Transverse colon (tissue), 4 donors: Measurements from ENCODE around the gene TMTC2. TPM values are rescaled to one million over a fixed set of nuclear protein-coding genes. Genes with fewer than 3 reads are reported as not detected.

Experiments used
- DNase-seq: peaks from one replicate; pipeline ENCODE4 v3.0.0-alpha.2; 2019
- H3K27ac ChIP-seq, 4 donors: fragments of 200-600 bp; sonication (generic); 2 replicates each; pipeline ENCODE4 v1.5.1; 2016 to 2018; ENCODE audit warnings: inconsistent platforms in 4 of 4
- H3K27me3 ChIP-seq: fragments of 200-600 bp; sonication (generic); 2 replicates; pipeline ENCODE4 v1.5.1; 2017; ENCODE audit warnings: inconsistent platforms
- H3K36me3 ChIP-seq, 4 donors: fragments of 200-600 bp; sonication (generic); 2 replicates each; pipeline ENCODE4 v1.5.1; 2017 to 2019; ENCODE audit warnings: inconsistent platforms in 4 of 4
- H3K4me1 ChIP-seq, 4 donors: fragments of 200-600 bp; sonication (generic); 2 replicates each; pipeline ENCODE4 v1.5.1; 2017 to 2020; ENCODE audit warnings: inconsistent platforms in 4 of 4
- H3K4me3 ChIP-seq, 4 donors: fragments of 200-600 bp; sonication (generic); 1 replicate in 1 of 4; 2 replicates in 3 of 4; pipeline versions ENCODE4 v1.5.1 to v1.6.1; 2017 to 2019; ENCODE audit warnings: inconsistent platforms in 4 of 4
- H3K9me3 ChIP-seq, 2 donors: fragments of 200-600 bp; sonication (generic); 2 replicates each; pipeline ENCODE4 v1.5.1; 2017 to 2019; ENCODE audit warnings: inconsistent platforms in 2 of 2
- CTCF ChIP-seq, 5 experiments: fragments of 200-600 bp in 3 of 5; fragments of 450-650 bp in 2 of 5; sonication (generic) in 3 of 5; IDR thresholded peaks; 1 replicate in 2 of 5; 2 replicates in 3 of 5; pipeline ENCODE4 v1.5.1; 2016 to 2017; ENCODE audit warnings: antibody characterized with exemption in 5 of 5, inconsistent platforms in 3 of 5, mild to moderate bottlenecking in 2 of 5, moderate library complexity in 1 of 5
- EP300 ChIP-seq: sonication (generic); formaldehyde crosslinking; IDR thresholded peaks from one replicate; pipeline ENCODE4 v1.6.1; 2017; ENCODE audit warnings: antibody characterized with exemption, low read depth
- POLR2A ChIP-seq: fragments of 450-650 bp; IDR thresholded peaks from one replicate; pipeline ENCODE4 v1.6.1; 2016; ENCODE audit warnings: antibody characterized with exemption, mild to moderate bottlenecking, moderate library complexity
- POLR2AphosphoS5 ChIP-seq, 3 donors: sonication (generic); formaldehyde crosslinking; IDR thresholded peaks; one replicate each; pipeline ENCODE4 v1.6.1; 2016; ENCODE audit warnings: antibody characterized with exemption in 3 of 3
- WGBS, 2 donors: methylation state at CpG; one replicate each; pipeline ENCODE4 v1.1.5; 2018; ENCODE audit warnings: low coverage in 1 of 2; 5-methylcytosine and 5-hydroxymethylcytosine counted together
- in situ Hi-C, 4 donors: fragments of 200-750 bp; cut with MboI; loops; one replicate each; pipeline versions ENCODE4 v1.15.0 to v1.15.1; 2017; ENCODE audit warnings: low sequenced_read_pairs in 3 of 4, low pct_ligation_motif_present in 1 of 4, low pct_unique_long_range_greater_than_20kb in 1 of 4
- intact Hi-C: fragments of 100-400 bp; cut with DNase I; formaldehyde crosslinking; loops from one replicate; pipeline ENCODE4 v1.15.1; 2023; ENCODE audit warnings: low total_unique reads
- total RNA-seq, 4 donors: library from RNA; depleted of rRNA; stranded (reverse); fragments of >200 nt; gene quantifications; one replicate each; pipeline ENCODE4 v1.1.0, GENCODE V29; 2016

Gene TMTC2
- total RNA-seq, 4 donors from 2014 or later: 11.3 to 19.8 (median 17.1) TPM

DNA sequence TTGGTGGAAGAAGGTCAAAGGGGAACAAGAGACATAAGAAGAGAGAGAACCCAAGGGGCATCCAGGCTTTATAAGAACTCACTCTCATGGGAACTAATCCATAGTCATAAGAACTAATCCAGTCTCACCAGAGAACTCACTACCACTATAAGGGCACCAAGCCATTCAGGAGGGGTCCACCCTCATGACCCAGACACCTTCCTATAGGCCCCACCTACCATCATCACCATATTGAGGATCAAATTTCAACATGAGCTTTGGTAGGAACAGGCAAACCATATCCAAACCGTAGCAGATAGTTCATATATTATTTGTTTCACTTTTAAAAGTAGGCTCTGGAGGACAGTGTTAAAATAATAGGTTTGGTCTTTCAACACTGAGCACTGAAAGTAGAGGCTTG, 350.1 kb downstream of the TMTC2 start:
- no peak for DNase-seq
- in situ Hi-C loops: no loop called here
- Histone ChIP-seq H3K9me3 (no peaks in the 10 kb centered on the region), H3K27ac (no peak overlapping the region), H3K36me3 (no peaks in the 10 kb centered on the region), H3K4me1 (peaks cover 0 to 4% (median 0%) of the 10 kb centered on the region in 4 donors), H3K27me3 (no peaks in the 10 kb centered on the region), H3K4me3 (no peak overlapping the region)
- 76 to 90% methylated on average over 1 of the region's 1 CpG for WGBS, 2 donors
- no peak for TF ChIP-seq CTCF (IDR thresholded peaks at IDR 0.05)
- TF ChIP-seq POLR2A: no peak
- no peak for TF ChIP-seq EP300
- TF ChIP-seq POLR2AphosphoS5 (IDR thresholded peaks at IDR 0.05): no peak
- intact Hi-C loops: no loop called here

DNA sequence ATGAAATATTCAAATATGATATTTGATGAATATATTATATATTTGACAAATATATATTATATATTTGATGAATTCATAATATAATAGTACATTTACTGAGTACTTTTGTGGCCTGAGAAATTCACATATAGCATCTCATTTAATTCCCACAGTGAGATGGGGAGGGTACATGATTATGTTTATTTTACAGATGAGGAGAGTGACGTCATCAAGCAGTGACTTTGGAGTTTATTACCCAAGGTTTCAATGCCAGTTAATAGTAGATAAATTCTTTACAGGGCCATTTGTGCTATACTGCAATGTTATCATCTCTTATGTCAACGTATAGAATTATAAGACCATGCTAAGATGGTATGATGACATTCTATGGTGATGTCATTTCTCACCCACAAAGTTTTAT, 352.7 kb downstream of the TMTC2 start:
- in situ Hi-C loops: no loop called here
- 74 to 75% methylated on average over 2 of the region's 2 CpGs for WGBS, 2 donors
- no peak for TF ChIP-seq POLR2A
- TF ChIP-seq EP300: no peak
- TF ChIP-seq CTCF (IDR thresholded peaks at IDR 0.05): no peak
- no peak for TF ChIP-seq POLR2AphosphoS5 (IDR thresholded peaks at IDR 0.05)
- no peaks in the 10 kb centered on the region for H3K36me3 ChIP-seq
- H3K9me3 ChIP-seq: no peaks in the 10 kb centered on the region
- intact Hi-C loops: no loop called here
- H3K4me3 ChIP-seq: no peak overlapping the region
- H3K27me3 ChIP-seq: no peaks in the 10 kb centered on the region
- no peak for DNase-seq
- H3K4me1 ChIP-seq: peaks cover 0 to 4% (median 2%) of the 10 kb centered on the region in 4 donors
- no peak overlapping the region for H3K27ac ChIP-seq

- peak overlapping the region in 2 of 4 donors; percentile 2 to 29 for H3K27ac ChIP-seq
Observed at GRCh38 chr12:83040339-83040738, 353.6 kb downstream of the TMTC2 start.

DNA sequence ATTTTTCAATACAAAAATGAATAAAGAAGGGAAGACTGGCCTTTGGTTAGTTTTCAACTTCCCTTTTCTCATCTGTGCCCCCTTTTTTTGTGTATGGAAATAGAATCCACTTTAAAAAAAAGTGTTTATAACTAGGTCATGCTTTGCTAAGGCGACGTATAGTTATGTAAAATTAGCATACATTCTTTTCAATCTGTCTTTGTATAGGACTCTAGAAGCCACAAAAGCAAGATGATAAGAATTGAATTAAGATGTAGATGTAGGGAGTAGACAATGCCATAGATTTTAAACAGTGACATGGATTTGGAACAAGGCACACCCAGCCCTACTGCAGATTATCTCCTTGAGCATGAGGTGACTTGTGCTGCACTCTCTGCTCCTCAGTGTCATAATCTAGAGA, 354.3 kb downstream of the TMTC2 start:
- H3K36me3 ChIP-seq: no peaks in the 10 kb centered on the region
- DNase-seq: no peak
- H3K27me3 ChIP-seq: no peaks in the 10 kb centered on the region
- intact Hi-C loops (no loop called here), in situ Hi-C loops (no loop called here)
- WGBS, 2 donors: 94 to 95% methylated on average over 2 of the region's 2 CpGs
- H3K4me1 ChIP-seq: peaks cover 0 to 4% (median 2%) of the 10 kb centered on the region in 4 donors
- H3K4me3 ChIP-seq: no peak overlapping the region
- H3K9me3 ChIP-seq: no peaks in the 10 kb centered on the region
- TF ChIP-seq POLR2A (no peak), CTCF (IDR thresholded peaks at IDR 0.05) (no peak), EP300 (no peak), POLR2AphosphoS5 (IDR thresholded peaks at IDR 0.05) (no peak)
- H3K27ac ChIP-seq: no peak overlapping the region

More at GRCh38 chr12:83040339-83040738, 353.6 kb downstream of the TMTC2 start:
- Histone ChIP-seq H3K4me3 (no peak overlapping the region), H3K27me3 (no peaks in the 10 kb centered on the region), H3K9me3 (no peaks in the 10 kb centered on the region), H3K4me1 (peaks cover 0 to 4% (median 2%) of the 10 kb centered on the region in 4 donors), H3K36me3 (no peaks in the 10 kb centered on the region)
- DNase-seq: no peak
- TF ChIP-seq CTCF (IDR thresholded peaks at IDR 0.05) (no peak), EP300 (no peak), POLR2AphosphoS5 (IDR thresholded peaks at IDR 0.05) (peak; percentile 30 to 81 (median 31))
- WGBS, 2 donors: 92 to 100% methylated on average over 1 to 4 of the region's 4 CpGs
- in situ Hi-C loops (no loop called here), intact Hi-C loops (no loop called here)
